SK-N-SH (cell line): ENCODE measurements around the gene FMN1.

Experiments used
- CTCF ChIP-seq: fragments of 200-600 bp; sonication (generic); IDR thresholded peaks from 2 replicates; pipeline ENCODE4 v1.6.1; 2017; ENCODE audit warnings: antibody characterized with exemption, mild to moderate bottlenecking, moderate library complexity
- ELF1 ChIP-seq: IDR thresholded peaks from 2 replicates; pipeline ENCODE4 v1.4.0; 2012
- EP300 ChIP-seq, 2 experiments: IDR thresholded peaks; 2 replicates each; pipeline versions ENCODE4 v1.4.0 to v1.6.1; 2012; ENCODE audit warnings: borderline replicate concordance in 1 of 2, low read depth in 1 of 2, low read length in 1 of 2
- EZH2phosphoT487 ChIP-seq: fragments of 200-600 bp; sonication (generic); IDR thresholded peaks from 2 replicates; pipeline ENCODE4 v1.6.1; 2017; ENCODE audit warnings: low read depth, mixed run types, mild to moderate bottlenecking, antibody characterized with exemption, moderate library complexity, borderline replicate concordance
- JUND ChIP-seq: IDR thresholded peaks from 2 replicates; pipeline ENCODE4 v1.4.0; 2012
- MXI1 ChIP-seq: IDR thresholded peaks from 2 replicates; pipeline ENCODE4 v1.6.1; 2012; ENCODE audit warnings: mild to moderate bottlenecking, low read depth, low read length, improper control_type of control experiment
- POLR2AphosphoS5 ChIP-seq: IDR thresholded peaks from 2 replicates; pipeline ENCODE4 v1.6.1; 2012; ENCODE audit warnings: low read depth, low read length
- TF ChIP-seq, protein P1 (sequence below): fragments of 150-350 bp; IDR thresholded peaks from 2 replicates; pipeline ENCODE4 v1.6.1; 2017; ENCODE audit warnings: antibody characterized with exemption, low read length, low read depth, borderline replicate concordance

GRCh38 chr15:33201491-33202231, 7.1 kb upstream of the FMN1 start:
- TF ChIP-seq CTCF (peak; percentile 48), JUND (0 out of 2 replicates have a peak, but pooled peaks have one; percentile 27), ELF1 (no peak), EP300 (IDR thresholded peaks at IDR 0.05; ENCODE audit: borderline replicate concordance in 1 of 2, low read depth in 1 of 2, low read length in 1 of 2) (0 out of 4 replicates have a peak, but pooled peaks of 1 of the 2 experiments have one; percentile 14), EZH2phosphoT487 (no peak), POLR2AphosphoS5 (no peak), MXI1 (0 out of 2 replicates have a peak, but pooled peaks have one; percentile 32)
- TF ChIP-seq, protein P1, sequence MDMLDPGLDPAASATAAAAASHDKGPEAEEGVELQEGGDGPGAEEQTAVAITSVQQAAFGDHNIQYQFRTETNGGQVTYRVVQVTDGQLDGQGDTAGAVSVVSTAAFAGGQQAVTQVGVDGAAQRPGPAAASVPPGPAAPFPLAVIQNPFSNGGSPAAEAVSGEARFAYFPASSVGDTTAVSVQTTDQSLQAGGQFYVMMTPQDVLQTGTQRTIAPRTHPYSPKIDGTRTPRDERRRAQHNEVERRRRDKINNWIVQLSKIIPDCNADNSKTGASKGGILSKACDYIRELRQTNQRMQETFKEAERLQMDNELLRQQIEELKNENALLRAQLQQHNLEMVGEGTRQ = no peak
